HS-5 (cell line): ENCODE measurements around the gene RFTN1.

Experiments used
- DNase-seq: peaks from one replicate; pipeline ENCODE4 v3.0.0-alpha.2; 2012; ENCODE audit warnings: low read depth

The RFTN1 gene

DNA sequence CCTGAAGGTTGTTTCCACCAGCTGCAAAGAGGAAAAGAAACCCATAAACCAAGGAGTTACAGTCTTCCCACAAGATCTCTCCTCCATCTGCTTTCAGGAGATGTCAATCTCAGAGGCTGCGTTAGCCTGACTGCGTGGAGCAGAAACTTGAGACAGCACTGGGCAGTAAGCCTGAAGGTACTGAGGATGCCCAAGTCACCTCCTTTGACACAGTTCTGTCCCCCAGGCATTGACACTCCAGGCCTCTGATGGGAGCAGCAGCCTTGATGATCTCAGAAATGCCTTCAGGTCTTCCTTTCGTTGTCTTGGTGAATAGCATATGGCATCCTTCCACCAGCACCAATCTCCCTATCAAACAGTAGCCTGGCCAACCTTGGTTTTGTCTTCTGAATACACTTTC, 159.2 kb downstream of the RFTN1 start:
- no peak for DNase-seq

- no peak for DNase-seq
Measured at GRCh38 chr3:16352428-16352827, 161.1 kb downstream of the RFTN1 start.

DNA sequence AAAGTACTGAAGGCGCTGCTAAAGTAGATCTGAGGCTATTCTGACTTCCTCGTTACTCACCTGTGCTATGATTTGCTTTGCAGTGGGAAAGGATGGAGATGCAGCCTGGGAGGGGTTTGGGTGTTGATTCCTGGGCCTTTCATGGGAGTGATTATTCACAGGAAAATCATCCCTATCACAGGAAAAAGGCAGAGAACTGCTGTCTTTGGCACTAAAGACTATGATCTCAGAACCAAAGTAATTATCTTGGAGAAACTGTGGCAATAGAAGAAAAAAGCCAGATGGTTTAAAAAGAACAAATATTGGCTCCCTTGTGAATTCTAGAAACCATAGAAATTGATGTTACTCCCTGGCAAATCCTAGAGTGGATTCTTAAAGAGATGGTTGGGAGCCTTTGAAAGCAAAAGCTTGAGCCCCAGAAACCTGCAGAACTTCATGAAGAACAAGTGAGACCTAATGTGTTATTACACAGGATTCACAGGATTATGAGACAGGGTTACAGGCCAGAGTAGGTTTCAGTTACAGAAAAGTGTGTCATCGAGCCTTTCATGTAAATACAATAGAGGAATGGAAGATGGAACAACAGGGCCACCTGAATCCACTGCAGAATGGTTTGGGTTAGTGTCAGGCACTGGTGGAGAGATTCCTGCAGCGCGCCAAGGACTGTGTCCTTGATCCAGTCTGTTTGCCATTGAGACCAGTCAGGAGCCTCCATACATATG, 162.7 kb downstream of the RFTN1 start:
- DNase-seq: peak; percentile 24

- peak; percentile 58 for DNase-seq
Measured at GRCh38 chr3:16349986-16350596, 163.4 kb downstream of the RFTN1 start.

DNA sequence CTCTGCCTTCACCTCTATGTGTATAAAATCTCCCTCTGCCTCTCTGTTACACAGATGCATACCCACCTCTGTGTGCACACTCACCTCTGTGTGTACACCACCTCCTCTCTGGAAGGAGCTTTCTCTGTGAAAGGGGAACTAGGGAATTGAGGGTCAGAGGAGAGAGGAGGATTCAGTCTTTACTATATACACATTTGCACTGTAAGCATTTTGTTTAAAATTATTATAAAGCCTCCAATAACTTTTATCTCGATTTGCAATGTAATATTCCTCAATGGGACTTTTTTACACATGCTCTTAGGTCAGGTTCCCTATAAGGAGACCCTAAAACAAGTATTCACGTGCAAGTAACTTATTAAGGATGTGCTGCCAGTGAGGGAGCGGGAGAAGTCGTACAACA, 166.0 kb downstream of the RFTN1 start:
- DNase-seq: no peak

DNA sequence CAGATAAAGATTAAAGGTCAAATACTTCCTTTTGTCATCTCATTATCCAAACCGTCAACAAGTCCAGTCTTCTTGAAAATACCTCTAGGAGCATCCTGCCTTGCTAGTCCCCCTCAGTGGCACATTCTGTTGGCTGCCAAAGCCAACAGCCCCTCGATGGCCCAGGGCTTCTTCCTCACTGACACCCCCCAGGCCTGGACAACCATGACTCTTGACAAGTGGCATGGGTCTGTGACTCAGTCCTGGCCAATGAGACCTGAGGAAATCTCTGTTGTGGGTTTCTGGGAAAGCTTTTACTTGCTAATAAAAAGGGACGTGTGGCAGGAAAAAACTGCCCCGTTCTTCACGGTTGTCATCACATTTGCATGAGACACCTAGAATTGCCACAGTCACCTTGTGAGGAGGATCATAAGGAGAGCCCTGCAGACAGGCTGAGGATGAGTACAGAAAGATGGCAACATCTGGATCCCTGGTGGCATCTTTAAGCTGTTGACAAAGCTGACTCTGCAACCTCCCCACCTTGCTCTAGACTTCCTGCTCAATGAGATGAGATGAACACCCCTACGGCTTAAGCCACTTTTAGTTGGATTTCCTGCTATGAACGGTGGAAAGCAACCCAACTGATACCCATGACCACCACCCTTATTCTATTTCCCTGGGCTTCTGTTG, 167.0 kb downstream of the RFTN1 start:
- DNase-seq: no peak

DNA sequence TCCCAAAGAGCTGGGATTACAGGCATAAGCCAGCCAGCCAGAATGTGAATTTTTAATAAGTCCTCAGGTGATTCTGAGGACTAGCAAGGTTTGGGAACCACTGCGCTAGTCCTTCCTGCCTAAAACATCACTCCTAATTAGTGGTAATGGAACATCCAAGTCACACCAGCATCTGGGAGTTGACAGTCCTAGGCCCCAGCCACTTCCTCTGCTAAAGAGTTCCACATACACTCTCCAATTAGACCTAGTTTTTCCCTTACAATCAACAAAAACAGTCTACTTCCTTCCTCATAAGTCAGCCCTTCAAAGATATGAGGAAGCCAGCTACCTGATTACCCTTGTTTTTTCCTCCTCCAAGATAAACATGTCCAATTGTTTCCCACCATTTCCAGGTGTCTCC, 170.4 kb downstream of the RFTN1 start:
- DNase-seq: no peak

DNA sequence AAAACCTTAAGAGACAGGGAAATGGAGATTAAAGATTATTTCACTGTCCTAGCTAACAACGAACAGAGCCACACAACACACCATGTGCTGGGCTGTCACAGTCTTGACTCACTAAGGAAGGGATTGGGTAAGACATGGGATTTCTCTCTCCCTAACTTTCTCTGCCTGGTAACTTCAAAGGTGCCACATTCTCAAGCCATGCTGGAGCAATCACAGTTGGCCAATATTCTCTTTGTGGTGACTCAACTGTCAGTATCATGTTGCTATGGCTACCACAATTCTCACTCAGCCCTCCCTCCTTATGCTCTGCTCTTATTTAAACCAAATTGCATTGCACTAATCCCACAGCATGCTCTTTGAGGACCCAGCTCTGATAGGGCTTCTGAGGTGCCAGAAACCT, 174.5 kb downstream of the RFTN1 start:
- peak; percentile 91 for DNase-seq

DNA sequence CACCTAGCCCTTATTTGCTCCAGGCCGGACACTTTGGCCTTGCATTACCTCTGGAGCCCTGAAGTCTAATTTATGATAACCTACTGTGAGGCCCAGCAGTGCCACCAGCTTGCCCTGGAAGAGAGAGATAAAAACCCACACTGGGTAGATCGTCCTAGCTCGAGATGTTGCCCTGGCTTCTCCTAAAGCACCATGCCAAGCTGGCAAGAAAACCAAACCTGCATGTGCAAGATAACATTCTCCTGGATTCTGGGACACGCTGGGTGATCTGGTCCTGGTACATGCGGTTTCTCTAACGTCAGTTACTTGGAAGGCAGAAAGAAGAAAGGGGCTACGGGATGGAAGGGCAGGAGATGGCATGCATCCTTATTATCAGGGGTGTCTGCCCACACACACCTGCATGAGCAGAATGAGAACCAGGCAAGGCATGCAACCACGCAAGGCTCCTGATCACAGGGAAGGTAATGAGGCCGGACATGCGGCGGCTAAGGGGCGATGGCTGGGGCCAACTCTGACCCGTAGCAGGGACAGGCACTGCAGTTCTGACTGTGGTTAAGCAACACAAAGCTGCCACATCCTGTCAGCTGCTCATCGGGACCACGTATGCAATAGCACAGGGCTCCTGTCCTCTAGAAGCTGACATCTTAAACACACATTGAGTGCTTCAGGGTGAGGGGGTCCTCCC, 175.5 kb downstream of the RFTN1 start:
- DNase-seq: no peak

- no peak for DNase-seq
Measured at GRCh38 chr3:16336825-16337224, 176.7 kb downstream of the RFTN1 start.

- no peak for DNase-seq
Measured at GRCh38 chr3:16335772-16336645, 177.5 kb downstream of the RFTN1 start.

DNA sequence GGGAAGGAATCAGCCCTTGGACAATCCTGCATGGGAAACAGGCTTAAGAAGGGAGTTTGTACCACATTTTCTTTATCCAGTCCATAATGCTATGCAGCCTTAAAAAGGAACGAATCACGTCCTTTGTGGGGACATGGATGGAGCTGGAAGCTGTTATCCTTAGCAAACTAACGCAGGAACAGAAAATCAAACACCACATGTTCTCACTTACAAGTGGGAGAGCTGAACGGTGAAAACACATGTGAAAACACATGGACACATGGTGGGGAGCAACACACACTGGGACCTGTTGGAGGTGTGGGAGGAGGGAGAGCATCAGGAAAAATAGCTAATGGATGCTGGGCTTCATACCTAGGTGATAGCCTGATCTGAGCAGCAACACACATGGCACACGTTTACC, 178.2 kb downstream of the RFTN1 start:
- DNase-seq: no peak

DNA sequence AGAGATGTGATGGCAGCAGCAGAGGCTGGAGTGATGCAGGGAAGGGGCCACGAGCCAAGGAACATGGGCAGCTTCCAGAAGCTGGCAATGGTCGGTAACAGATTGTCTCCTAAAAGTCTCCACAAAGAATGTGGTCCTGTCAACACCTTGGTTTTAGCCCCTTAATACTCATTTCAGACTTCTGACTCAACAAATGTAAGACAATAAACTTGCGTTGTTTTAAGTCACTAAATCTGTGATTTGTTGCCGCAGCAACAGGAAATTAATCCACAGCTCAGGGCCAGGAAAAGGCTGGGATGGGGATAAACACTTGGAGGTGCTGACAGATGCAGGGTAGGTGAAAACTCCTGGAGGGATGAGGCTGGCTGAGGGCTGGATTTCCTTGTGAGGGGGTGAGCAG, 178.6 kb downstream of the RFTN1 start:
- DNase-seq: no peak

GRCh38 chr3:16332904-16333426, 180.5 kb downstream of the RFTN1 start:
- no peak for DNase-seq

DNA sequence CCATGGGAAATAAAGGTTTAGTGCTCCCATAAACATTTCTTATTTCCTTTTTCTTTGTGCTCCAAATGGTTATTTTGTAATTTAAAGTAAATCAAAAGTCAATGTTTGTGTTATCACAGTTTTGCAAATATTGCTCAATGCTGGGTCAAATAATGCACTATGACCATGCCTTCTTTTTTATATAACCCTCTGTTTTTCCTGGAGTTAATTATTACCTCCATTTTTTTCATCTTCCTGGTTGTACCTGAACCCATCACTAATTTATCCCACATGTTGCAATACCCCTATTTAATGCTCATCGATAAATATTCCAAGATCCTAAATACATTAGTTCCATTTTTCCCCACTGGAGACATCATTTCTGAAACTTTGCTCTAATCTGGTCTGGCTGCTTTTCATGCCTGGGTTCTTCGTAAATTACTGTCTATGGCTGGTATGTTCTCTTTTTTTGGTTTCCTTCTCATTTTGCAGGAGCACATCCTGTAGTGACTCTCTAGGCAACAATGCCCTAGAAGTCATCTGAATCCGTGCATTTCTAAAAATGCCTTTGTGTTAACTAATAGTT, 182.1 kb downstream of the RFTN1 start:
- no peak for DNase-seq

GRCh38 chr3:16330351-16330750, 183.1 kb downstream of the RFTN1 start:
- no peak for DNase-seq

DNA sequence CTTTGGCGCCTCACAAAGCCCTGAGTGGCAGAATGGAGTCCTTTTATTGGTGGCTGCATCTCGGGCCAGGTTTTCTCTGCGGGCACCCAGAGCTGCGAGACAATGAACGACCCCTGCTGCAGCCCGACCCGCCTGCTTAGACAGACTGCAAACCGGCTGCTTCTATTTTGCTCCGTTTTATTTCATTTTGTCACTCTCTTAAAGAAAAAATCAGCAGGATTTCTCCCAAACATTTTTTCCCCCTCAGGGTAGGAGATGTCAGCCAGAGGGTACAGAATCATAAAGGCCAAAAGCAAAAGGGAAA, 183.7 kb downstream of the RFTN1 start:
- no peak for DNase-seq

DNA sequence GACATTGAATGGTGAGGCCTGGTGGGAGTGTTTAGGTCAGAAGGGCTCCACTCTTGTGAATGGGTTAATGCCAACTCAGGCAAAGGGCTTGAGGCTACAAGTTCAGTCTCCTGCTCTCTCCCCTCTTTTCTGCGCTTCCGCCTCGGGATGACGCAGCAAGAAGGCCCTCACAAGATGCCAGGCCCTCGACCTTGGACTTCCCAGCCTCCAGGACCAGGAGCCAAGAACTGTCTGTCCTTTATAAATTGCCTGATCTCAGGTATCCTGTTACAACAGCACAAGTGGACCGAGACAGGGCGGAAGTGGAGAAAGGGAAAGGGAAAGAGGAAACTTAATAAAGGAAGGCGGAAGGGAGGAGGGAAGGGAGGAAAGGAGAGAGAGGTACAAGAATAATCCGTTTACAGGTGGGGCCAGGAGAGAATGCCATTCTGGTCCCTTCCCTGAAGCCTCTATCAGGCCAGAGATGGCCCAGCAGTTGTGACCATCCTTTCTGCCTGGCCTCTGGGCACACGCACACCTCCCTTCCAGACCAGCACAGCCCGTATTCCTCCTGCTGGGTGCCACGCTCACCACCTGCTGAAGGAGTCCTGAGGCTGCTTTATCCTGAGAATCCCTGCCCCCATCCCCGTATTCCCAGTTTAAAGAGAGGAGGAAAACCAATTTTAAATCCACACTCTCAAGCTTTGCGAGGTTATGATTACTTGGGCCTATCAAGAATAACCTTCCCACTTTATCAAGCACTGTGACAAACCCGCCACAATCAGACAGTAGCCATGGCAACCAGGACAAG, 184.3 kb downstream of the RFTN1 start:
- no peak for DNase-seq

GRCh38 chr3:16328124-16328523, 185.4 kb downstream of the RFTN1 start:
- DNase-seq: no peak

GRCh38 chr3:16326724-16327349, 186.7 kb downstream of the RFTN1 start:
- DNase-seq: no peak
